Stimulated activated CD4-positive, alpha-beta T cell treated with anti-CD3 and anti-CD28 coated beads, TNF-alpha, amount 100 ng/mL, for 48 hours (primary cell): ENCODE results near the gene SERPINB2.

Experiments used
- DNase-seq, 3 donors: peaks; one replicate each; pipeline ENCODE4 v3.0.0-alpha.2; 2020; ENCODE audit warnings: low read depth in 3 of 3

SERPINB2 gene, protein sequence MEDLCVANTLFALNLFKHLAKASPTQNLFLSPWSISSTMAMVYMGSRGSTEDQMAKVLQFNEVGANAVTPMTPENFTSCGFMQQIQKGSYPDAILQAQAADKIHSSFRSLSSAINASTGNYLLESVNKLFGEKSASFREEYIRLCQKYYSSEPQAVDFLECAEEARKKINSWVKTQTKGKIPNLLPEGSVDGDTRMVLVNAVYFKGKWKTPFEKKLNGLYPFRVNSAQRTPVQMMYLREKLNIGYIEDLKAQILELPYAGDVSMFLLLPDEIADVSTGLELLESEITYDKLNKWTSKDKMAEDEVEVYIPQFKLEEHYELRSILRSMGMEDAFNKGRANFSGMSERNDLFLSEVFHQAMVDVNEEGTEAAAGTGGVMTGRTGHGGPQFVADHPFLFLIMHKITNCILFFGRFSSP

DNA sequence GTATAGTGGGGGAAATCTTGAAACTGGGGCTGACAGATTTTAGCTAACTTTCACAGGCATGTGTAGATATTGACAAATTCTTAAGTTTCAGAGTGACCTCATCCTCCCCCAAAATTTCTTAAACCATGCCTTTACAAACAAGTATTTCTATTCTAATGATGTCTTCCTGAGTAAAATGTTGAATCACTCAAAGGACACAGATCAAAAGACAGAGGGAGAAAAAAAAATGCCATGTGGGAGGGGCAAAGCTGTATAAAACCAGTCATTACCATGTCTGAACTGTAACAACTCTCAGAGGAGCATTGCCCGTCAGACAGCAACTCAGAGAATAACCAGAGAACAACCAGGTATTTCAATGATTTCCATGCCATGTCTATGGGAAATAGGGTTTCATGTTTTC lies at the start of gene SERPINB2:
TSS of gene SERPINB2 (plus strand) at position 282 of the 400 bp plus-strand sequence. CDS start 3,740 bp downstream, outside the sequence.
- no peak for DNase-seq

DNA sequence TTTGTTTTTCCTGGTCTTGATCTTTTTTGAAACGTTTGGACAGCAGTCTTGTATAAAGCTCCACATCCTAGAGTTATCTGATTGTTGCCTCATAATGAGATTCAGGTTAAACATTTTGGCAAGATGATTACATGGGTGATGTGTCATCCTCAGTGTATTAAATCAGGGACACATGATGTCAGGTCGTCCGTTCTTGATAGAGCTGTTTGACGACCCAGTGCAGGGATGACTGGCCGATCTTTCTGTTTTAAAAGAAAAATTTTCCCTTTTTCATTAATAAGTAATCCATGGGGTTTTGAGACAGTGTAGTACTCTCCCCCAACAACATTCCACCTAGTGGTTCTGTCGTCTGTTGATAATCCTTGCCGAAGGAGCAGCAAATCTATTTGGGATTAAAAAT lies 44.5 kb upstream of the SERPINB2 start:
- no peak for DNase-seq

DNA sequence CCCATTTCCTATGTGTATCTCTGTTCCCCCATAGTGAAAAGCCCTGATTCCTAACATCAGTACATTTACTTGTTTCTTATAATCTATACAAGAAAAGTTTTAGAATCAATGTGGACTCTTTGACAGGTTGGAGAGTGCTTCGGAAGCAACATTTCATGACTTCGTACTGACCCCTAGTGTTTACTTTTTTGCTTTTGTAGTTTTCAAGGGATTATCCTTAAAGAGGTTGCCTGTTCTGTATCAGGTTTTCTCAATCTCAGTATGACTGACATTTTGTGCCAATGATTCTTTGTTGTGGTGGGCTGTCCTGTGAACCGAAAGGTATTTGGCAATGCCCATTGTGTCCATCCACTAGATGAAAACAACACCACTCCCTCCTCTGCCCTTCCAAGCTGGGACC lies 43.3 kb upstream of the SERPINB2 start:
- DNase-seq: no peak

GRCh38 chr18:63848159-63848558 lies 39.3 kb upstream of the SERPINB2 start:
- no peak for DNase-seq

- no peak for DNase-seq
Measured at GRCh38 chr18:63850020-63850419, 37.5 kb upstream of the SERPINB2 start.

GRCh38 chr18:63850636-63851035 lies 36.9 kb upstream of the SERPINB2 start:
- DNase-seq: no peak

DNA sequence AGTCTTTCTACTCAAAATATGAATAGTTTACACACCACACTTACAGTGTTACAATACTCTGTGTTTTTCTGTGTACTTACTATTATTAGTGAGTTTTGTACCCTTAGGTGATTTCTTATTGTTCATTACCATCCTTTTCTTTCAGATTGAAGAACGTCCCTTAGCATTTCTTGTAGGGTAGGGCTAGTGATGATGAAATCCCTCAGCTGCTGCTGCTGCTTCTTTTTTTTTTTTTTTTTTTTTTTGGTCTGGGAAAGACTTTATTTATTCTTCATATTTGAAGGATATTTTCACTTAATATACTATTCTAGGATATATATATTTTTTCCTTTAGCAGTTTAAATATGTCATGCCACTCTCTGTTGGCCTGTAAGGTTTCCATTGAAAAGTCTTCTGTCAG lies 29.0 kb upstream of the SERPINB2 start:
- DNase-seq: no peak

DNA sequence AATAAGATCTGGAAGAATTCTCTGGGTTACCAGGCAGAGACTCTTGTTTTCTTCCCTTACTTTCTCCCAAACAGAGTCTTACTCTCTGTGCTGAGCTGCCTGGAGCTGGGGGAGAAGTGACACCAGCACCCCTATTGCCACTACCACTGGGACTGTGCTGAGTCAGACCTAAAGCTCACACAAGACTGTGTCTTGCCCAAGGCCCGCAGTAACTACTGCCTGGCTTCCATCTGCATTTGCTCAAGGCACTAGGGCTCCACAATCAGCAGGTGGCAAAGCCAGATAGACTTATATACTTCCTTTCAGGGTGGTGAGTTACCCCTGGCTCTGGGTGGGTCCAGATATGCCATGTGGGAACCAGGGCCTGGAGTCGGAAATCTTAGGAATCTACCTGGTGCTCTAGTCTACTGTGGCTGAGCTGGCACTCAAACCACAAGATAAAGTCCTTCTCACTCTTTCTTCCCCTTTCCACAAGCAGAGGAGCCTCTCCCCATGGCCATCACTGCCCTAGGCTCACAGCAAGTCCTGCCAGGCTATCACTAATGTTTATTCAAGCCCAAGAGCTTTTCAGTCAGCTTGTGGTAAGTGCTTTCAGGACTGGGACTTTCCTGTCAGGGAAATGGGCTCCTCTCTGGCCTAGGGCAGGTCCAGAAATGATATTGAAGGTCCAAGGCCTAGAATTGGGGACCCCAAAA lies 27.6 kb upstream of the SERPINB2 start:
- DNase-seq: no peak

- DNase-seq: no peak
Measured at GRCh38 chr18:63860531-63860930, 27.0 kb upstream of the SERPINB2 start.

DNA sequence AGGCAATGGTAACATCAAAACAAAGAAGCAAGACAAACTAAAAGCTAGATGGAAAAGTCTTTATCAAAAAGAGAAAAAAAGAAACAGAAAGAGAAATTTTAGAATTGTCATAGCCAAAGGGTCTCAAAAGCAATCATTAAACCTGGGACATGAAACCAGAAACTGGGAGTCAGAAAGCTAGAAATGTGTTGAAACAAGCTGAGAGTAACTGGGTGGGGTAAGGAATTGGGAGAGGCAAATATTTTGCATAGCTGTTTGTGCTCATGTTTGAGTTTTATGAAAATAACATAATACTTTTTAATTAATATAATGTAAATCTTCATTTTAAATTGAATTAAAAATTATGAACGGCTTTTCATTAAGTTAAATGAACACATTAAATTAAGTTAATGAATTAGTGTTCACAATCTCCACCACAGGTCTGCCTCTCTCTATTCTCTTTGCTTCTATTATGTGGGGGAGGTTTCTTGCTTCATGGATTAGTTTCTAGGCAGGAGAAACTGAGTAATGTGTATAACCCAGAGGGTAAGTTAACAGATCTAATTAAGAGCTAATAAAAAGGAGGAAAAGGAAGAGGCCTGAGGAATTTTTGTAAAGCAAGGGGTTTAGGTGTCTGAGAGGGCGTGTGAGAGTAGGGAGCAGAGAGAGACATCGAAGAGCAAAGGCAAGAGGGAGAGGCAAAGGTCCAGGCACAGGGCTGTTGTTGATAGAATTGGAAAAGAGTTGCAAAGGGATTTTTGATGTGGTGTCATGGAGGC lies 20.0 kb upstream of the SERPINB2 start:
- DNase-seq: no peak

DNA sequence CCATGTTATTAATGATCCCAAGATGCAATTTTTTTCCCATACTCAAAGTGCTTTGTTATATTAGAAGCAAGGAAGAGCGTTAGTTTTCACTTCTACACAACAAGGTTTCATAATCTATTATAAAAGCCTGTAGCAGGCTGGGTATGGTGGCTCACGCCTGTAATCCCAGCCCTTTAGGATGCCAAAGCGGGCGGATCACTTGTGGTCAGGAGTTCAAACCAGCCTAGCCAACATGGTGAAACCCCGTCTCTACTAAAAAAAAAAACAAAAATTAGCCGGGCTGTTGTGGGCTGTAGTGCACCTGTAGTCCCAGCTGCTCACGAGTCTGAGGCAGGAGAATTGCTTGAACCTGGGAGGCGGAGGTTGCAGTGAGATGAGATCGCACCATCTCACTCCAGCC lies 19.0 kb upstream of the SERPINB2 start:
- DNase-seq: no peak

DNA sequence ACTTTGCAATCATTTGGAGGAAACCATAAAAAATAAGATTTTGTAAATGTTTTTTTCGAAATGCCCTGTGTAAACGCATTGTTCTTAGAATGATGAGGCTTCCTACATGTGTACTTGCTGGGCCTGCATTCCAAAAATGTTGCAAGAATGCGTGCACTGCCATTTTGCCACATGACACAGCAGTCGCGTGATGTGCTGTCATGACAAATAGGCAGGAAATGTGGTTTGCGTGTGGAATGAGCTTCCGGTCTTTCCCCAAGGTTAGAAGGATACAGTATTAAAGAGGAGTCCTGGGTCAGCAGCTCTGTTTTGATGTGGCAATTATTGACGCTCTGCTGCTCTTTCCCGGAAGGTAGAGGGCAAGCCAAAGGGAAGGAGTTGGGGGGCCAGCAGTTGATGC lies 18.1 kb upstream of the SERPINB2 start:
- no peak for DNase-seq

DNA sequence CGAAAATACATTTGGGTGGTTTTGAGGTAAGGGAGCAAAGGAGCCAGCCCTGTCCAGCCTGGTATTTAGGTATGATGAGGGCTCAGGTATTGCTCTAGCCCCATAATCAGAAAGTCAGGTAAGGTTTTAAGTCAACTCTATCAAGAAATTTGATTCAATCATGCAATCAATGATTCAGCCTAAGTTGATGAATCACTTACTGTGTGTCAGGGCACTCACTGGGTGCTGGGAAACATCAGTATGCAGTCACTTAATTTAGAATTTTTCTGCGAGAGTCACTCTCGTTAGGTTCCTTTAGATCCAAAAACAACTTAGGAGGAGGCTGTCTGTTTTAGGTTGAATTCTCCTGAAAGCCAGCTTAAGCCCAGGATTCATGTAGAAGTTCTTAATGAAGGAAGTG lies 17.7 kb upstream of the SERPINB2 start:
- DNase-seq: no peak

GRCh38 chr18:63871836-63872235 lies 15.7 kb upstream of the SERPINB2 start:
- no peak for DNase-seq

DNA sequence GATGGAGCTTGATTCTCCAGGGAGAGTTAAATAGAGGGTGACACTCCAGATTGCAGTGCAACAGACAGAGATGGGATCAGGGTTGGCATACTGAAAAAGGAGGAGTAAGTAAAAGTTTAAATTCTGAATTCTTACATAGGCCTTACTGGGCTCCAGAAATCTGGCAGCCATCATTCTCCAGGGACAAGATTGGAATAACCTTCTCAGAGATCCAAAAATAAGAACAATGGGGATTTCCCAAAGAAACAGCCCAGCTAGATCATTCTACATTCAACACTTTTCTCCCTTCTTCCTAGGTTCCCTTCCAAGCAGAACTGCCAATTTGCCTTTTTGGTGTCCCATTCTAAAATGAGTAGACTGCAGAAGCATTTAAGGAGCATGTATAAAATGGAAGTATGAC lies 14.9 kb upstream of the SERPINB2 start:
- DNase-seq: no peak

DNA sequence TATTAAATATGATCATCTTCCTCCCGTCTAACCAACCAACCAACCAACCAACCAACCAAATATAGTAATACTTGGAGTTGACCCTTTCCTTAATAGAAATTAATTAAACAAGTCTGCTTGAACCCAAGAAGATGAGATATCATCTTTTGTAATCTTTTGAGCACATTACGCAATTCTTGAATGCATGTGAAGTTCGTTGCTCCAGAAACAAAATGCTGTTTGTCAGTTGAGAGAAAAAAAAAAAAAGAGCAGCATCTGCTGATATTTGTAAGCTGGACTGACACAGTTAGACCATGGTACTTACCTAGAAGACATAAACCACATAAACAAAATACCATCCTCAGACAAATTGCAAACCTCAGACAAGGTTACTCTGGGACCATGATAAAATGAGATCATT lies 9.2 kb upstream of the SERPINB2 start:
- no peak for DNase-seq

GRCh38 chr18:63878925-63879324 lies 8.6 kb upstream of the SERPINB2 start:
- DNase-seq: no peak

DNA sequence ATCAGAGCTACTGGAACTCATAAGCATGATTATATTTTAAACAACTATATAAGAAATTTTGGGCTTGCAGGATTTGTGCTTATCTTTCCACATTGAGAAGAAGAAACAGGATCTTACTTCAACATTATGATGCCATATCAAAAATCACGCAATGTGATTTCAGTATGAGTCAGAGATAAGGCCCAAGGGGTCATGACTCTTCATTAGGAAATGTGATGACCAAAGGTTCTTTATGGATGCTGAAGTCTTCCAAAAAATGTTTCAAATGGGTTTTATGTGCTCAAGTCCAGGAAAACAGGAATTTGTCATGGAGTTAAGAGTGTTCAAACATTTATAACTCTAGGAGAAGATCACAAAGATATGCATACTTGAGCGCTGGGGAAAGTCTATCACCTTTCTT lies 7.8 kb upstream of the SERPINB2 start:
- DNase-seq: no peak

DNA sequence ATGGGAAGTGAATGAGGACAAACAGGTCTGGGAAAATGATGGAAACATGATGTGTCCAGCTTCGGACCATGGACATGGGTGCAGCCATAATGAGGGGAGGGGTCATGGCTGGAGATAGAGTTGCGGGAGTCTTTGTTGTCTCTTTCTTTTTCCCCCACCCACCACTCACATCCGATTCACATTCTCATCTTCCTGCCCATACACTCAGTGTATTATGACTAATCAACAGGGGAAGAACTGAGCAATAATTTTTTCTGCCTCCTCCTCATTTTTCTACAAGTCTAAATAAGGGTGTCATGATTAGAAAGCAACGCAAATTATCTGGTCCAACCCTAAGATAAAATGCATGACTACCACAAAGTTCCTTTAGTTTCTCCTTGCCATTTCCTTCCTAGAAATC lies 5.7 kb upstream of the SERPINB2 start:
- DNase-seq: no peak

- no peak for DNase-seq
Measured at GRCh38 chr18:63882333-63883141, 5.0 kb upstream of the SERPINB2 start.

DNA sequence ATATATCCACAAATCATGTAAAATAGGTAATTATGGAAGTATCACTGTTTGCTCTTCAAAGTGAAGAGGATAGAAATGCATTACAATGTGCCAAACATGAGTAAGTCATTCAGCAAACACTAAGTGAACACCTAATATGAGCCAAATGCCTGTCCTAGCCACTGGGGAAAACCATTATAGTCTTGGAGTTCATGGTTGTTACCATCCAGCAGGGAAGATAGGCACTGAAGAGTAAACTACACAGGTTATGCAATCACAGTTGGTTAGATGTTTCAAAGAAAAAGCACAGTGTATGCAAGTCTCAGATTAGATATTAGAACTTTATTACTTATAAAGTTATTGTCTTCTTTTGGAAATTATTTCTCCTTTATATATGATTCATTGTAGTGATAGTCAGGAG lies 3.9 kb upstream of the SERPINB2 start:
- no peak for DNase-seq
